Subcutaneous abdominal adipose tissue (tissue), 5 donors: ENCODE measurements around the gene COX8A.

Source experiments
- H3K27ac ChIP-seq: one replicate; pipeline ENCODE4 v1.7.0; 2013; ENCODE audit warnings: low read depth, mild to moderate bottlenecking, inconsistent platforms, low read length, moderate library complexity
- H3K27me3 ChIP-seq, 5 donors: one replicate each; pipeline ENCODE4 v1.7.0; 2013; ENCODE audit warnings: low read length in 5 of 5, inconsistent platforms in 1 of 5; ENCODE audit not compliant: control insufficient read depth in 5 of 5, insufficient read depth in 4 of 5
- H3K36me3 ChIP-seq, 5 donors: one replicate each; pipeline ENCODE4 v1.7.0; 2013; ENCODE audit warnings: low read length in 5 of 5; ENCODE audit not compliant: control insufficient read depth in 5 of 5, insufficient read depth in 5 of 5
- H3K4me1 ChIP-seq, 5 donors: one replicate each; pipeline ENCODE4 v1.7.0; 2013; ENCODE audit warnings: low read length in 5 of 5, mild to moderate bottlenecking in 3 of 5, moderate library complexity in 1 of 5; ENCODE audit not compliant: control insufficient read depth in 5 of 5, insufficient read depth in 5 of 5
- H3K4me3 ChIP-seq, 5 donors: one replicate each; pipeline ENCODE4 v1.7.0; 2013; ENCODE audit warnings: low read length in 5 of 5, low read depth in 1 of 5
- H3K9ac ChIP-seq, 5 donors: one replicate each; pipeline ENCODE4 v1.7.0; 2013; ENCODE audit warnings: low read length in 5 of 5, mild to moderate bottlenecking in 4 of 5, moderate library complexity in 3 of 5
- H3K9me3 ChIP-seq, 5 donors: one replicate each; pipeline ENCODE4 v1.7.0; 2013; ENCODE audit warnings: low read length in 5 of 5; ENCODE audit not compliant: control insufficient read depth in 5 of 5
- donor health status: healthy.
- donor health status: healthy.
- donor health status: healthy.
- donor health status: healthy.
- donor health status: healthy.

Gene COX8A, protein sequence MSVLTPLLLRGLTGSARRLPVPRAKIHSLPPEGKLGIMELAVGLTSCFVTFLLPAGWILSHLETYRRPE

DNA sequence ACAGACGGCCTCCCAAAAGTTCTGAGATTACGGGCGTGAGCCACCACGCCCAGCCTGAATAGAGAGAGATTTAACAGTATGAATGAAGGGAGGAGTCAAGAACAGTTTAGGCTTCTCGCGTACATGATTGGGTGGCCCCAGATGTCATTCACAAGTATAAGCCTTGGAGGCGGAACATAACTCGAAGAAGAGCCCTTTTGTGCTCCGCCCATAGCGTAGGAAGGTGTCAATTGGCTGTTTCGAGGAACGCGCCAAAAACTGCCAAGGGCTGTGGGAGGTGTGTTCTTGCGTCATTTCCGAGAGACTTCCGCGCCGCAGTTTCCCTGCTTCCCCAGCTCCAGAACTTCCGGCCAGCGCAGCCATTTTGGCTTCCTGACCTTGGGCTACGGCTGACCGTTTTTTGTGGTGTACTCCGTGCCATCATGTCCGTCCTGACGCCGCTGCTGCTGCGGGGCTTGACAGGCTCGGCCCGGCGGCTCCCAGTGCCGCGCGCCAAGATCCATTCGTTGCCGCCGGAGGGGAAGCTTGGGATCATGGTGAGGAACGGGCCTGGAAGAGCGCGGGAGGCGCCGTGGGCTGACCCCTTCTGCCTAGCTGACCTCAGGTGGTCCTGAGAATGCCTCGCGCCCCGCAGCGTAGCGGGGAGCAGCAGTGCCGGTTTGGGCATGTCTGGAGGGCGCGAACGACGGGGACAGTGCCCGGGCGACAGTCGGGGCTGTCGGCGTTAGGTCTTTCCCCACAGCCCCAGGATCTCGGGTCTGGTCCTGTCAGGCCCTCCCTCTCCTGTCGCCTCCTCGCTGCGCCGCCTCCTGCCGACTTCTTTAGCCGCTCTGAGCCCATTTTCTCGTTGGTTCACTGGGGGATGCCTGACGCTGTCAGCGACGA, at the start of gene COX8A:
COX8A (plus strand) TSS at position 362 of the 885 bp plus-strand sequence; CDS start at position 423, 61 bp downstream.
- peaks cover 0 to 13% (median 10%) of the 10 kb centered on the region in 5 donors for H3K36me3 ChIP-seq
- peaks cover 0 to 21% (median 19%) of the 10 kb centered on the region in 5 donors for H3K4me1 ChIP-seq
- H3K9me3 ChIP-seq: no peaks in the 10 kb centered on the region
- peak within 1 kb of the TSS; percentile 96 for H3K27ac ChIP-seq
- H3K27me3 ChIP-seq: no peaks in the 10 kb centered on the region
- peak within 1 kb of the TSS; percentile 48 to 94 (median 89) for H3K9ac ChIP-seq
- H3K4me3 ChIP-seq: peak within 1 kb of the TSS; percentile 68 to 95 (median 84)

DNA sequence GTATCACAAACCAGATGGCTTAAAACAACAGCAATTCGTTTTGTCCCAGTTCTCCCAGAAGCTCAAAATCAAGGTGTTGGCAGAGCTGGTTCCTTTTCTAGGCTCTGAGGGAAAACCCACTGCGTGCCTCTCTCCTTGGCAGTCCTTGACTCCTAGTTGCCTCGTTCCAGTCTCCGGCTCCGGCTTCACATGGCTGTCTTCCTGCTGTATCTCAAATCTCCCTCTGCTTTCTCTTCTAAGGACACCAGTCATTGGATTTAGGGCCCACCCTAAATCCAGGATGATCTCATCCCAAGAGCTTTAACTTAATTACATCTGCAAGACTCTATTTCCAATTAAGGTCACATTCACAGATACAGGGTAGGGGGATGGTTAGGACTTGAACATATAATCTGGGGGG, 44.8 kb upstream of the COX8A start:
- Histone ChIP-seq H3K4me3 (no peak overlapping the region), H3K4me1 (peaks cover 0 to 9% (median 5%) of the 10 kb centered on the region in 5 donors), H3K27me3 (no peaks in the 10 kb centered on the region), H3K9ac (no peak overlapping the region), H3K27ac (no peak overlapping the region), H3K36me3 (no peaks in the 10 kb centered on the region), H3K9me3 (no peaks in the 10 kb centered on the region)

DNA sequence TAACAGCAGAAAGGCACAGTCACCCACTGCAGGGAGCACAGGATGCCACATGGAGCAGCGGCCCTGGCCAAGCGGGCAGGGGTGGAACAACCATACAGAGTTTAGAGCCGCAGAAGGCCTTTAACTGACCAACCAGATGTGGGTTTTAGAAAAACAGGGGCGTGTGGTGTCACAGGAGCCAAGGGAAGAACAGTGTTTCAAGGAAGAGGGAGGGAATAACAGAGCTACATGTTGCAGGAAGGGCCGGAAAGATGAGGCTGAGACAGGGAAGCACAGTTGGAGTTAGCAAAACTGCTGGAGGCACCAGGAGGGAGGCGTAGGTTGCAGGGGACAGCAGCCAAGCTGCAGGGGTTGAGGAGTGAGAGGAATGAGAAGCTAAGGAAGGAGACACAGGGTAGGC, 43.4 kb upstream of the COX8A start:
- Histone ChIP-seq H3K27ac (no peak overlapping the region), H3K27me3 (no peaks in the 10 kb centered on the region), H3K9ac (peak overlapping the region in 1 of 5 donors; percentile 26), H3K4me1 (peaks cover 0 to 9% (median 5%) of the 10 kb centered on the region in 5 donors), H3K9me3 (no peaks in the 10 kb centered on the region), H3K36me3 (no peaks in the 10 kb centered on the region), H3K4me3 (no peak overlapping the region)

DNA sequence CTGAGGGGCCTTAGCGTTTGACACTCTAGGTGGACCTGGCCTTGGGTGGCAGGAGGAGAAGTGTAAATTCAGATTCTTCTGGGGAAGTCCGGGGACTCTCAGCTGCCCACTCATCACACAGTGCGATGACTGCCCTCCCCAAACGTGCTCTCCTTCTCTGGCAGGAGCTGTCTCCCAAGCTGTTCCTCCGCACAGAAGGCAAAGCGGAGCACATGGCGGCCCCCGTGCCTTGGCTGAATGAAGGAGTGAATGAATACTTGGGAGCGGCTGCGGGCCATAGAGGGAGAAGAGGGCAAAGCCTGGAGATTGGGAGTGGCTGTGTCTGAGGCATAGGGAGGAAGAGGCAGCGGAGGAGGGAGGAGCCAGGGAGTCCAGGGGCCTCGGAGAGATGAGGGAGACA, 42.5 kb upstream of the COX8A start:
- Histone ChIP-seq H3K27me3 (no peaks in the 10 kb centered on the region), H3K4me3 (no peak overlapping the region), H3K36me3 (no peaks in the 10 kb centered on the region), H3K4me1 (peaks cover 0 to 9% (median 5%) of the 10 kb centered on the region in 5 donors), H3K9me3 (no peaks in the 10 kb centered on the region), H3K9ac (no peak overlapping the region), H3K27ac (no peak overlapping the region)

DNA sequence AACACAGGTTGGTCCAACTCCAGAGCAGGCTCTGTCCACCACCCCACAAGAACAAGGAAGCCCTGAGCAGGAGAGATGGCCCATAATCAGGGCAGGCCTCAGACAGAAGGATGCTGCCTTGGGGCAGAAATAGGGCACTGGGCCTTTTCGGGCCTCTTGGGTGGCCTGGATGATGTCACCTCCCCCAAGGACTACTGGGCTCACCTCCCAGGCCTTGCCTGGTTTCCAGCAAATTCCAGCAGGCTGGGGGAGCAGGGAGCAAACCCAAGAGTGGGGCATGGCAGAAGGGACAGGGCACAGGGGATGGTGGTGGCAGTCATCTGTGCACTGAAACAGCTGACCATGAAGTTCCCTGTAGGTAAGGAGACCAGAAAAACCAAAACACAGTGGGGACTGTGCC, 41.0 kb upstream of the COX8A start:
- no peaks in the 10 kb centered on the region for H3K9me3 ChIP-seq
- no peaks in the 10 kb centered on the region for H3K27me3 ChIP-seq
- no peaks in the 10 kb centered on the region for H3K36me3 ChIP-seq
- H3K27ac ChIP-seq: no peak overlapping the region
- H3K4me3 ChIP-seq: no peak overlapping the region
- peaks cover 0 to 15% (median 10%) of the 10 kb centered on the region in 5 donors for H3K4me1 ChIP-seq
- no peak overlapping the region for H3K9ac ChIP-seq

DNA sequence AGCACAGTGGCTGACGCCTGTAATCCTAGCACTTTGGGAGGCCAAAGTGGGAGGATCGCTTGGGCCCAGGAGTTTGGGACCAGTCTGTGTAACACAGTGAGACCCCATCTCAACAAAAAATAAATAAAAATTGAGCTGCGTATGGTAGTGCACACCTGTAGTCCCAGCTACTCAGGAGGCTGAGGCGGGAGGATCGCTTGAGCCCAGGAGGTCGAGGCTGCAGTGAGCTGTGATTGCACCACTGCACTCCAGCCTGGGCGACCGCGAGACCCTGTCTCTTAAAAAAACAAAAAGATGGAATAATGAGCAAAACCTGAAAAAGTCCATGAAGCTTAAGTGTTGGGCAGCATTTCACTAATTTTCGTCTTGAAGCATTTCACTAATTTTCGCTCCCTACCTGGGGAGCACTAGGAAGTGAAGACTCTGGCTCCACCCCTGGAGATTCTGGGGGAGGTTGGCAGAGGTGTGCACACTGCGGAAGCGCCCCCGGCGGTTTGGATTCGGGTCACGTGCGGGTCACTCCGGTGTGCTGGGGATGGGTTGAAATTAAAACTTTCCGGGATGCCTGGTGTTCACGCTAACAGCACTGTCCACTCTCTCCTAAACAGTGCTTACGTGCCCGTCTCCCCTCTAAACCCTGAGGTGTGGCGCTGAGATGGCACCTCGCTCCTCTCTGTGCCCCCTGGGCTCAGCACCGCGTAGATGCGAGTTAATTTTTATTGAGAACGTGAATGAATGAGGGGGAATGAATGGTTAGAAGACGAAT, 36.5 kb upstream of the COX8A start:
- Histone ChIP-seq H3K9me3 (no peaks in the 10 kb centered on the region), H3K4me1 (peaks cover 0 to 35% (median 25%) of the 10 kb centered on the region in 5 donors), H3K27ac (peak overlapping the region; percentile 32), H3K4me3 (peak overlapping the region; percentile 65 to 84 (median 75)), H3K36me3 (no peaks in the 10 kb centered on the region), H3K9ac (peak overlapping the region in 4 of 5 donors; percentile 40 to 75 (median 68)), H3K27me3 (no peaks in the 10 kb centered on the region)

DNA sequence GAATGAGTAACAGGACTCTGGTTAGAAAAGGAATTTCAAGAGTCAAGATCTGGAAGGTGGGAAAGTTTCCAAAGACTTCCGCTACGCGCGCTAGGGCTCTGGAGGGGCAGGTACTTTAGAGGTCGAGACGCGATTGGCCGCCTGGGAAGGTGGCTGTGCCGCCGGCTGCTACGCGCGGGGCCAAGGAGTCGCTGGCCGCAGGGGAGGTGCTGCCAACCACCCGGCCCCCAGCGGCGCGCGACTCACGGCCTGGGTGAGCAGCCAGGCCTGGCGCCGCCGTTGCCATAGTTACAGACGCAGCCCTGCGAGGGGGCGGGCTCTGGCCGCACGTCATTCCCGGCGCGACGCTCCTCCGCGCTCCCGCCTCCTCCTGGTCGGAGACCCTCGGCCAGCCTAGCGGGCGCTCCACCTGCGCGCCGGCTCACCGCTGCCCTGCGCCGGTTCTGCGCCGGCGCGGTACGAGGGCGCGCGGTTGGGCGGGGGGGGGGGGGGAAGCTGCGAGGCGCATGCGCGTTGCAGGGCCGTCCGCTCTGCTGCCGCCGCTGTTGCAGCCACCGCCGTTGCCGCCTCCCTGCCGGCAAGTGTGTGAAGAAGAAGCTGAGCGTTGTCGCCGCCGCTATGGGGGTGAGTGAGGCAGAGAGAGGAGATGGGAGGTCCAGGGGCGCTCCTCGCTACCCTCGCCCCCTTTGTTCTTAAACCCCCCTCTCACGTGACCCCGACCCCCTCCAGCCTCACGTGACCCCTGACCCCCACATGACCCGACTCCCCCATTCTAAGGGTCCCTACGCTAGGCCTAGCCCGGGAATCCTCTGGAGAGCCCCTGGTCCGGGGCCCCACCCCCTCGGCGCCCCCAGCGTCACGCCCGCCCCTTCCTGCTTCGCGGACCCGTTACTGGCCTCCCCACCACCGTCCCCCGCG, 35.7 kb upstream of the COX8A start, which contains the start of gene NAA40:
NAA40 (plus strand) TSS at position 524 of the 918 bp plus-strand sequence; CDS start at position 619, 95 bp downstream.
- H3K36me3 ChIP-seq: no peaks in the 10 kb centered on the region
- peak within 1 kb of the TSS; percentile 75 to 84 (median 78) for H3K4me3 ChIP-seq
- H3K4me1 ChIP-seq: peaks cover 0 to 32% (median 21%) of the 10 kb centered on the region in 5 donors
- H3K9me3 ChIP-seq: no peaks in the 10 kb centered on the region
- H3K27me3 ChIP-seq: no peaks in the 10 kb centered on the region
- peak within 1 kb of the TSS; percentile 37 for H3K27ac ChIP-seq
- H3K9ac ChIP-seq: peak within 1 kb of the TSS in 4 of 5 donors; percentile 71 to 84 (median 74)

DNA sequence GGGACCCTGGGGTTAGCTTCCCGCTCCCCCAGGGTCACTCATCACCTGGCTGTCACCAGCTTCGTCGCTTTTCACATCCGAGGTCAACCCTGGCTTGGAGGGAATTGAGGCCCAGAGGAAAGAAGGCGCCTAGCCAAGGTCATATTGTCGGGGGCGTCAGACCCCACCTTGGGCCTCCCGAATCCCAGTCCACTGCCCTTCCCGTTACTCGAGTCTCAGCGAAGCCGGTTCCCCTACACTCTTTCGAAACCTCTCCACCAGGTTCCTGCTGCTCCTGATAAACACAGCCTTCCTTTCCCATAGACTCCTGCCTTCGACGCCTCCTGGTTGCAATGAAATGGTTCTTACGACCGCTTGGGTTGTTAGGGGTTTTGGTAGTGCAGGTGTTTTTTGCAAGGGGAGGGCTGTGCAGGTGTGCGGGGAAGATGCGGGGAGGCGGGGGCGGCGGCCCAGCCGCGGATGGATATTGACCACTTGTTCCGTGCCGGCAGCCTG, 35.0 kb upstream of the COX8A start:
- Histone ChIP-seq H3K36me3 (no peaks in the 10 kb centered on the region), H3K9ac (peak overlapping the region in 4 of 5 donors; percentile 71 to 84 (median 74)), H3K27ac (peak overlapping the region; percentile 37), H3K4me1 (peaks cover 0 to 32% (median 19%) of the 10 kb centered on the region in 5 donors), H3K4me3 (peak overlapping the region; percentile 75 to 84 (median 78)), H3K27me3 (no peaks in the 10 kb centered on the region), H3K9me3 (no peaks in the 10 kb centered on the region)

DNA sequence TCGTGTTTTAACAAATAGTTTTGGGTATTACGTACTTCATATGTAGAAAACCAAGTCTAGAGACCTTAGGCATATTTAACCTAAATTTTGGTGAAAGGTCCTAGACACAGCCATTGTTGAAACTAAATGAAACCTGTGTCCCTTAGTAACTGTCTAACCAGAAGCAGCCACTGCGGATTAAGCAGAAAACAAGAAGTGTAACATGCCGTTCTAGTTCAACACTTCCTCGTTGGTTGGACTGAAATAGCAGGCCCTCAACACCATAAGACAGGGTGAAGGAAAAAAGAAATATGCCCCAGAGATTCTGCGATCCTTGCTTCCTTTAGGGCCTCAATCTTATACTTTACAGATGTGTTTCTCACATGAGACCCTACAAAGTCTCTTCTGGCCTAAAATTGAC, 33.6 kb upstream of the COX8A start:
- H3K4me3 ChIP-seq: no peak overlapping the region
- H3K9me3 ChIP-seq: no peaks in the 10 kb centered on the region
- no peaks in the 10 kb centered on the region for H3K27me3 ChIP-seq
- H3K36me3 ChIP-seq: no peaks in the 10 kb centered on the region
- H3K4me1 ChIP-seq: peaks cover 2 to 45% (median 29%) of the 10 kb centered on the region in 5 donors
- no peak overlapping the region for H3K27ac ChIP-seq
- peak overlapping the region in 1 of 5 donors; percentile 49 for H3K9ac ChIP-seq
